KMS-11 (cell line): ENCODE measurements around the gene DEPDC4.

ENCODE experiments used
- H2AFZ ChIP-seq: fragments of 200-600 bp; sonication (generic); 2 replicates; pipeline ENCODE4 v1.6.1; 2016; ENCODE audit warnings: antibody characterized with exemption, mixed run types, low read depth
- H3K27ac ChIP-seq: fragments of 200-600 bp; sonication (generic); 2 replicates; pipeline ENCODE4 v1.6.1; 2016; ENCODE audit warnings: mild to moderate bottlenecking, mixed run types
- H3K27me3 ChIP-seq: fragments of 200-600 bp; sonication (generic); 2 replicates; pipeline ENCODE4 v1.6.1; 2017; ENCODE audit warnings: mild to moderate bottlenecking, low read depth, mixed run types, moderate library complexity; ENCODE audit not compliant: insufficient read depth
- H3K36me3 ChIP-seq: fragments of 200-600 bp; sonication (generic); 2 replicates; pipeline ENCODE4 v1.6.1; 2017; ENCODE audit warnings: mild to moderate bottlenecking, mixed run types; ENCODE audit not compliant: insufficient read depth
- H3K4me1 ChIP-seq: fragments of 200-600 bp; sonication (generic); 2 replicates; pipeline ENCODE4 v1.6.1; 2016; ENCODE audit warnings: mild to moderate bottlenecking, low read depth, mixed run types; ENCODE audit not compliant: poor library complexity, severe bottlenecking
- H3K4me2 ChIP-seq: fragments of 200-600 bp; sonication (generic); 2 replicates; pipeline ENCODE4 v1.7.0; 2016; ENCODE audit warnings: mild to moderate bottlenecking, mixed run types
- H3K4me3 ChIP-seq: fragments of 200-600 bp; sonication (generic); IDR thresholded peaks from 2 replicates; pipeline ENCODE4 v1.6.1; 2017; ENCODE audit warnings: low read depth, low read length, mixed read lengths; ENCODE audit not compliant: insufficient read depth
- H3K79me2 ChIP-seq: fragments of 200-600 bp; sonication (generic); 2 replicates; pipeline ENCODE4 v1.6.1; 2016; ENCODE audit warnings: low read depth, mixed run types; ENCODE audit not compliant: insufficient read depth
- H3K9ac ChIP-seq: fragments of 200-600 bp; sonication (generic); 2 replicates; pipeline ENCODE4 v1.6.1; 2016; ENCODE audit warnings: mild to moderate bottlenecking, mixed run types
- H4K20me1 ChIP-seq: fragments of 200-600 bp; sonication (generic); 2 replicates; pipeline ENCODE4 v1.6.1; 2016; ENCODE audit warnings: mild to moderate bottlenecking, mixed run types; ENCODE audit not compliant: insufficient read depth
- TF ChIP-seq, protein P1 (sequence below): fragments of 200-600 bp; sonication (generic); conservative IDR thresholded peaks from 2 replicates; pipeline ENCODE4 v1.6.1; 2017; ENCODE audit warnings: low read depth, mild to moderate bottlenecking, antibody characterized with exemption, low read length, moderate library complexity, mixed read lengths

Gene DEPDC4

DNA sequence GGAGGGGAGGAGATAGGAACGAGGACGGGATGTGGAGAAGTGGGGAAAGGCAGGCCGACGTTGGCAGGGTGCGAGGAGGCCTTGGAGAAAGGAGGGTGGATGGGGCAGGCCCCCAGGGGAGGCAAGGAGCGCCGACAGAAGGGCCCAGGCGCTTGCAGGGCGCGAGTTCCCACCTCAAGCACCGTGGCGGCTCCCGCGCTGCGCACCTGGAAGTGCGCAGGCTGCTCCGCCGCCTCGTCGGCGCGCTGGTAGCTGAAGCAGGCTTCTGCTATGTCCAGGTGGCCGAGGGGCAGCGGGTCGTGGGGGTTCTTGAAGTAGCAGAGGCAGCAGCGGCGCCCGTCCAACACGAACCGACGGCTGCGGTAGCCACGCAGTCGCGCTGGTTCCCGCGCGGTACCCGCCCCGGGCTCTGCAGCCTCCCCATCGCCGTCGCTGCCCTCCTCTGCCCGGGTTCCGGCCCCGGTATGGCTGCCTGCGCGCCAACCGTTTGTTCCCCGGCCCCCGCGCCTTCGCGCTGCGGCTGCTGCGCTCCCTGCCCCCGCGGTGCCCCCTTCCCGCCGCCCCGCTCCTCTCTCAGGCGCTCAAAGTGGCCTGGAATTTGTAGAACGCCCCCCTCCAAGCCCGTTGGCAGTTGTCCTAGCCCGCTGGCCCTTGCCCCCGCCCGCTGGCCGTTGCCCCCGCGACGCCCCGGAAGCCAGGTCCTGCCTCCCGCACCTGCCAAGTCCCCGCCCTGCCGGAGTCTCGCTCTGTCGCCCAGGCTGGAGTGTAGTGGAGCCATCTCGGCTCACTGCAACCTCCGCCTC lies 67.3 kb downstream of the DEPDC4 start:
- H3K9ac ChIP-seq: peak overlapping the region; percentile 47; the same call in 1 of the 2 replicates
- peaks cover 11% of the 10 kb centered on the region; the same call in 1 of the 2 replicates for H3K79me2 ChIP-seq
- TF ChIP-seq, protein P1, sequence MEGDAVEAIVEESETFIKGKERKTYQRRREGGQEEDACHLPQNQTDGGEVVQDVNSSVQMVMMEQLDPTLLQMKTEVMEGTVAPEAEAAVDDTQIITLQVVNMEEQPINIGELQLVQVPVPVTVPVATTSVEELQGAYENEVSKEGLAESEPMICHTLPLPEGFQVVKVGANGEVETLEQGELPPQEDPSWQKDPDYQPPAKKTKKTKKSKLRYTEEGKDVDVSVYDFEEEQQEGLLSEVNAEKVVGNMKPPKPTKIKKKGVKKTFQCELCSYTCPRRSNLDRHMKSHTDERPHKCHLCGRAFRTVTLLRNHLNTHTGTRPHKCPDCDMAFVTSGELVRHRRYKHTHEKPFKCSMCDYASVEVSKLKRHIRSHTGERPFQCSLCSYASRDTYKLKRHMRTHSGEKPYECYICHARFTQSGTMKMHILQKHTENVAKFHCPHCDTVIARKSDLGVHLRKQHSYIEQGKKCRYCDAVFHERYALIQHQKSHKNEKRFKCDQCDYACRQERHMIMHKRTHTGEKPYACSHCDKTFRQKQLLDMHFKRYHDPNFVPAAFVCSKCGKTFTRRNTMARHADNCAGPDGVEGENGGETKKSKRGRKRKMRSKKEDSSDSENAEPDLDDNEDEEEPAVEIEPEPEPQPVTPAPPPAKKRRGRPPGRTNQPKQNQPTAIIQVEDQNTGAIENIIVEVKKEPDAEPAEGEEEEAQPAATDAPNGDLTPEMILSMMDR: no peak
- peak overlapping the region; percentile 92 for H2AFZ ChIP-seq
- no peaks in the 10 kb centered on the region for H3K27me3 ChIP-seq
- no peak overlapping the region for H3K4me3 ChIP-seq
- no peaks in the 10 kb centered on the region for H3K36me3 ChIP-seq
- peaks cover 13% of the 10 kb centered on the region for H3K4me1 ChIP-seq
- H3K4me2 ChIP-seq: peak overlapping the region; percentile 98
- no peaks in the 10 kb centered on the region for H4K20me1 ChIP-seq
- peak overlapping the region; percentile 46 for H3K27ac ChIP-seq

DNA sequence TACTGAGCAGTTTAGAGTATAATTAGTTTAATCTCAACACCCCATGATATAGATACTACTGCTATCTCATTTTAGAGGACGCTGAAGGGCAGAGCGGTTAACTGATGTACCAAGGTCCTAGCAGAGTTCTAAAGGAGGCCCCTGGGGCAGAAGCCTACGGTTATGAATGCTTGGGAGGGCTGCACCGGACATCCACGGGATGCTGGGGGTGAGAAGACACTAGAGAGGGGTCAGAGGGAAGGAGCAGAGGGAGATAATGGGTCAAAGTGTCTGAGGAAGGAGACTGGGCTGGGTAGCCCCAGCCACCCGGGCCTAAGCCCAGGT lies 67.9 kb downstream of the DEPDC4 start:
- Histone ChIP-seq H3K27ac (no peak overlapping the region; the same call in 1 of the 2 replicates), H3K4me3 (no peak overlapping the region), H3K9ac (peak overlapping the region; percentile 47; the same call in 1 of the 2 replicates), H4K20me1 (no peaks in the 10 kb centered on the region), H2AFZ (peak overlapping the region; percentile 92), H3K4me1 (peaks cover 13% of the 10 kb centered on the region), H3K4me2 (peak overlapping the region; percentile 98), H3K79me2 (peaks cover 11% of the 10 kb centered on the region; the same call in 1 of the 2 replicates), H3K27me3 (no peaks in the 10 kb centered on the region), H3K36me3 (no peaks in the 10 kb centered on the region)
- TF ChIP-seq, protein P1: no peak

DNA sequence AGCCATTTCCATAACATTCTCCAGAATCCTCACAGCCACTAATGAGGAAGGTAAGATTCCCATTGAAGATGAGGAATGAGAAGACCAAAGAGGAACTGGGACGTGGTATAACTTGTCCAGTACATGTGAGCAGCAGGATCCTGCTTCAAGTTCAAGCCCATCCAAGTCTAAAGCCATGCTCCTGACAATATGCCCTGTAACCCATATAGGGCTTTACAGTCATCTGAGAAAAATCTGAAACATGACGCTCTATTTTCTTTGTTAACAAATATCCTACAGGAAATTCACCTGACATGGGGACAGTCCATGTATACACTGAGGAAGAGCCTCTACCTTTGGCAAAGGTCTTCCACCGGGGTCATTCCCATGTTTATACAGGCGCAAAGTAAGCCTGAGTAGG lies 69.4 kb downstream of the DEPDC4 start:
- Histone ChIP-seq H3K79me2 (peaks cover 11% of the 10 kb centered on the region; the same call in 1 of the 2 replicates), H3K4me1 (peaks cover 13% of the 10 kb centered on the region), H3K36me3 (no peaks in the 10 kb centered on the region), H4K20me1 (no peaks in the 10 kb centered on the region), H3K27ac (no peak overlapping the region), H3K4me3 (no peak overlapping the region), H3K4me2 (no peak overlapping the region), H3K27me3 (no peaks in the 10 kb centered on the region), H3K9ac (no peak overlapping the region), H2AFZ (no peak overlapping the region)
- TF ChIP-seq, protein P1: no peak

DNA sequence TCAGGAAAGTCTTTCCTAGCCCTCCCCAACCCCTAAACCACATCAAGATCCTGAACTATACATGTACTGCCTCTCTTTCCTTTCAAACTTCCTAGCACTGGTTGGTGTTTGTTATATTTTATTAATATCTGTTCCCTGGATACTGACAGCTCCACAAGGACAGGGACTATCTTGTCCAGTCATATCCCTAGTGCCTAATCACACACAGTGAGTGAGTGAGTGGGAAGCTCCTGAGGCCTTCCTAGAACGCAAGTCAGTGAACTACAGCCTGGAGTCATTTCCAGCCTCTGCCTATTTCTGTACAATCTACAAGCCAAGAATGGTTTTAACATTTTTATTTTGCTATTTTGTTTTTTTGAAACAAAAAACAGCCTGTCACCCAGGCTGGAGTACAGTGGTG lies 73.8 kb downstream of the DEPDC4 start:
- TF ChIP-seq, protein P1: no peak
- Histone ChIP-seq H4K20me1 (no peaks in the 10 kb centered on the region), H2AFZ (no peak overlapping the region), H3K27me3 (no peaks in the 10 kb centered on the region), H3K4me1 (no peaks in the 10 kb centered on the region), H3K4me3 (no peak overlapping the region), H3K79me2 (no peaks in the 10 kb centered on the region), H3K36me3 (no peaks in the 10 kb centered on the region), H3K4me2 (no peak overlapping the region), H3K27ac (no peak overlapping the region), H3K9ac (no peak overlapping the region)
